Hepatocyte (in vitro differentiated cells): ENCODE results near the gene GALNTL6.

Source experiments
- EZH2 ChIP-seq: fragments of 200-600 bp; sonication (generic); IDR thresholded peaks from 2 replicates; pipeline ENCODE4 v1.6.1; 2016; ENCODE audit warnings: antibody characterized with exemption, mild to moderate bottlenecking, borderline replicate concordance
- TF ChIP-seq, protein P1 (sequence below): fragments of 200-600 bp; sonication (generic); IDR thresholded peaks from 2 replicates; pipeline ENCODE4 v1.5.1; 2016; ENCODE audit warnings: antibody characterized with exemption, mild to moderate bottlenecking; ENCODE audit not compliant: poor library complexity

DNA sequence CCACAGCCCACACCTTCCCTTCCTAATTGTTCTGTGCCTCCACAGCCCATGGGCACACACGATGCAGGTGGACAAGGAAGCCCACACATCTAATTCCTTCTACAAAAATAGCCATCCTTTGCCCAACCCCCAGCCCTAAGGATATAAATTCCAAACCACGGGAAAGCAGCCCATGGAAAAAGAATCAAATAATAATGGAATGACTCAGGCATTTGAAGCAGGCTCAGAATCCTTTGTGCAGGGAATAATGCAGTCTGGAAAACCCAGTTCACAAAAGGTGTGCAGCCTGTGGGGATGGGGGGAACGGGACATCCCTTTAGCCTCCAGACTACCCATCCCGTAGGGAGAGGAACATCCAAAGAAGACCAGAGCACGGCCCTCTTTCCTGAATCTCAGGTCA lies 1013.1 kb downstream of the GALNTL6 start:
- TF ChIP-seq, protein P1, sequence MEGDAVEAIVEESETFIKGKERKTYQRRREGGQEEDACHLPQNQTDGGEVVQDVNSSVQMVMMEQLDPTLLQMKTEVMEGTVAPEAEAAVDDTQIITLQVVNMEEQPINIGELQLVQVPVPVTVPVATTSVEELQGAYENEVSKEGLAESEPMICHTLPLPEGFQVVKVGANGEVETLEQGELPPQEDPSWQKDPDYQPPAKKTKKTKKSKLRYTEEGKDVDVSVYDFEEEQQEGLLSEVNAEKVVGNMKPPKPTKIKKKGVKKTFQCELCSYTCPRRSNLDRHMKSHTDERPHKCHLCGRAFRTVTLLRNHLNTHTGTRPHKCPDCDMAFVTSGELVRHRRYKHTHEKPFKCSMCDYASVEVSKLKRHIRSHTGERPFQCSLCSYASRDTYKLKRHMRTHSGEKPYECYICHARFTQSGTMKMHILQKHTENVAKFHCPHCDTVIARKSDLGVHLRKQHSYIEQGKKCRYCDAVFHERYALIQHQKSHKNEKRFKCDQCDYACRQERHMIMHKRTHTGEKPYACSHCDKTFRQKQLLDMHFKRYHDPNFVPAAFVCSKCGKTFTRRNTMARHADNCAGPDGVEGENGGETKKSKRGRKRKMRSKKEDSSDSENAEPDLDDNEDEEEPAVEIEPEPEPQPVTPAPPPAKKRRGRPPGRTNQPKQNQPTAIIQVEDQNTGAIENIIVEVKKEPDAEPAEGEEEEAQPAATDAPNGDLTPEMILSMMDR, result no peak
- no peak for TF ChIP-seq EZH2
